ENCODE results near the gene IPO11. TPM values are rescaled to one million over a fixed set of nuclear protein-coding genes. Genes with fewer than 3 reads are reported as not detected.
A peak's percentile ranks its signal among the peaks of the same experiment; 100 is the strongest.

Gene IPO11
- 18.5 TPM for total RNA-seq
- polyA plus RNA-seq, result 12.2 TPM
- long read RNA-seq, donor 1, partial matches to known transcripts, result 0 of 1 reads
- long read RNA-seq, donor 1, other reads (novel, unspliced or antisense), result 0 of 1 reads
- long read RNA-seq, donor 2, result 0 reads
- long read RNA-seq, donor 3, full-length matches to known transcripts, result 5 of 5 reads
- long read RNA-seq, donor 3, partial matches to known transcripts, result 0 of 5 reads
- long read RNA-seq, donor 3, other reads (novel, unspliced or antisense), result 0 of 5 reads
- long read RNA-seq, donor 4, partial matches to known transcripts, result 0 of 1 reads
- long read RNA-seq, donor 4, other reads (novel, unspliced or antisense), result 0 of 1 reads
- long read RNA-seq, donor 5, full-length matches to known transcripts, result 6 of 6 reads
- long read RNA-seq, donor 5, partial matches to known transcripts, result 0 of 6 reads
- long read RNA-seq, donor 5, other reads (novel, unspliced or antisense), result 0 of 6 reads
- long read RNA-seq, donor 6, full-length matches to known transcripts, result 2 of 2 reads
- long read RNA-seq, donor 6, partial matches to known transcripts, result 0 of 2 reads
- long read RNA-seq, donor 6, other reads (novel, unspliced or antisense), result 0 of 2 reads
- long read RNA-seq, donor 7, full-length matches to known transcripts, result 5 of 15 reads
- long read RNA-seq, donor 7, partial matches to known transcripts, result 10 of 15 reads
- long read RNA-seq, donor 7, other reads (novel, unspliced or antisense), result 0 of 15 reads
- long read RNA-seq, donor 8, result 0 reads
- long read RNA-seq, donor 9, partial matches to known transcripts, result 0 of 1 reads
- long read RNA-seq, donor 9, other reads (novel, unspliced or antisense), result 0 of 1 reads
- long read RNA-seq, donor 10, partial matches to known transcripts, result 0 of 3 reads
- long read RNA-seq, donor 10, other reads (novel, unspliced or antisense), result 0 of 3 reads

GRCh38 chr5:62412549-62413329, at the start of gene IPO11:
Gene IPO11 (plus strand): TSS chr5:62412763. CDS start chr5:62437280, 24,517 bp downstream.
- Histone ChIP-seq H3K4me3 (ENCODE audit: low read length in 2 of 2) (peak within 1 kb of the TSS; percentile 90 to 97), H3K27ac (ENCODE audit: low read depth in 1 of 2, low read length in 1 of 2) (peak within 1 kb of the TSS; percentile 60 to 81), H3K9me3 (ENCODE audit: control insufficient read depth in 2 of 2, insufficient read depth in 1 of 2, low read length in 1 of 2) (no peaks in the 10 kb centered on the region), H3K27me3 (ENCODE audit: control insufficient read depth in 2 of 2, insufficient read depth in 1 of 2, low read length in 1 of 2) (no peaks in the 10 kb centered on the region), H3K4me1 (ENCODE audit: control insufficient read depth in 2 of 2, insufficient read depth in 2 of 2, low read length in 2 of 2) (peaks cover 9 to 11% of the 10 kb centered on the region in 2 donors), H3K36me3 (ENCODE audit: control insufficient read depth in 2 of 2, insufficient read depth in 2 of 2, low read length in 1 of 2) (no peaks in the 10 kb centered on the region)
- WGBS, result under 1% methylated on average over 66 of the region's 66 CpGs
- peak; percentile 97 to 99 (median 99) for DNase-seq (ENCODE audit: low read depth in 6 of 9, low spot score in 9 of 9)

- H3K27ac ChIP-seq (ENCODE audit: low read depth in 1 of 2, low read length in 1 of 2), result no peak overlapping the region
- H3K36me3 ChIP-seq (ENCODE audit: control insufficient read depth in 2 of 2, insufficient read depth in 2 of 2, low read length in 1 of 2), result peaks cover 13 to 47% of the 10 kb centered on the region in 2 donors
- DNase-seq (ENCODE audit: low read depth in 6 of 9, low spot score in 9 of 9), result no peak
- 96% methylated on average over 2 of the region's 2 CpGs for WGBS
- H3K9me3 ChIP-seq (ENCODE audit: control insufficient read depth in 2 of 2, insufficient read depth in 1 of 2, low read length in 1 of 2), result no peaks in the 10 kb centered on the region
- no peaks in the 10 kb centered on the region for H3K27me3 ChIP-seq (ENCODE audit: control insufficient read depth in 2 of 2, insufficient read depth in 1 of 2, low read length in 1 of 2)
- no peaks in the 10 kb centered on the region for H3K4me1 ChIP-seq (ENCODE audit: control insufficient read depth in 2 of 2, insufficient read depth in 2 of 2, low read length in 2 of 2)
- no peak overlapping the region for H3K4me3 ChIP-seq (ENCODE audit: low read length in 2 of 2)
These were observed 43.5 kb upstream of the IPO11 start for GRCh38 chr5:62369039-62369438.

- H3K27ac ChIP-seq (ENCODE audit: low read depth in 1 of 2, low read length in 1 of 2), result no peak overlapping the region
- H3K27me3 ChIP-seq (ENCODE audit: control insufficient read depth in 2 of 2, insufficient read depth in 1 of 2, low read length in 1 of 2), result no peaks in the 10 kb centered on the region
- H3K9me3 ChIP-seq (ENCODE audit: control insufficient read depth in 2 of 2, insufficient read depth in 1 of 2, low read length in 1 of 2), result no peaks in the 10 kb centered on the region
- no peak for DNase-seq (ENCODE audit: low read depth in 6 of 9, low spot score in 9 of 9)
- H3K36me3 ChIP-seq (ENCODE audit: control insufficient read depth in 2 of 2, insufficient read depth in 2 of 2, low read length in 1 of 2), result peaks cover 12 to 42% of the 10 kb centered on the region in 2 donors
- no peaks in the 10 kb centered on the region for H3K4me1 ChIP-seq (ENCODE audit: control insufficient read depth in 2 of 2, insufficient read depth in 2 of 2, low read length in 2 of 2)
- no peak overlapping the region for H3K4me3 ChIP-seq (ENCODE audit: low read length in 2 of 2)
These were observed 41.2 kb upstream of the IPO11 start for GRCh38 chr5:62371409-62371808.

- Histone ChIP-seq H3K9me3 (ENCODE audit: control insufficient read depth in 2 of 2, insufficient read depth in 1 of 2, low read length in 1 of 2) (no peaks in the 10 kb centered on the region), H3K27ac (ENCODE audit: low read depth in 1 of 2, low read length in 1 of 2) (no peak overlapping the region), H3K27me3 (ENCODE audit: control insufficient read depth in 2 of 2, insufficient read depth in 1 of 2, low read length in 1 of 2) (no peaks in the 10 kb centered on the region), H3K4me3 (ENCODE audit: low read length in 2 of 2) (no peak overlapping the region), H3K4me1 (ENCODE audit: control insufficient read depth in 2 of 2, insufficient read depth in 2 of 2, low read length in 2 of 2) (no peaks in the 10 kb centered on the region), H3K36me3 (ENCODE audit: control insufficient read depth in 2 of 2, insufficient read depth in 2 of 2, low read length in 1 of 2) (peaks cover 15 to 48% of the 10 kb centered on the region in 2 donors)
- no peak for DNase-seq (ENCODE audit: low read depth in 6 of 9, low spot score in 9 of 9)
- WGBS, result over 99% methylated on average over 3 of the region's 3 CpGs
These were observed 40.0 kb upstream of the IPO11 start for GRCh38 chr5:62372600-62372999.

GRCh38 chr5:62373382-62373781, 39.2 kb upstream of the IPO11 start:
- no peaks in the 10 kb centered on the region for H3K9me3 ChIP-seq (ENCODE audit: control insufficient read depth in 2 of 2, insufficient read depth in 1 of 2, low read length in 1 of 2)
- H3K36me3 ChIP-seq (ENCODE audit: control insufficient read depth in 2 of 2, insufficient read depth in 2 of 2, low read length in 1 of 2), result peaks cover 19 to 55% of the 10 kb centered on the region in 2 donors
- no peak for DNase-seq (ENCODE audit: low read depth in 6 of 9, low spot score in 9 of 9)
- H3K27ac ChIP-seq (ENCODE audit: low read depth in 1 of 2, low read length in 1 of 2), result no peak overlapping the region
- no peaks in the 10 kb centered on the region for H3K27me3 ChIP-seq (ENCODE audit: control insufficient read depth in 2 of 2, insufficient read depth in 1 of 2, low read length in 1 of 2)
- no peaks in the 10 kb centered on the region for H3K4me1 ChIP-seq (ENCODE audit: control insufficient read depth in 2 of 2, insufficient read depth in 2 of 2, low read length in 2 of 2)
- no peak overlapping the region for H3K4me3 ChIP-seq (ENCODE audit: low read length in 2 of 2)
- over 99% methylated on average over 3 of the region's 3 CpGs for WGBS

- H3K36me3 ChIP-seq (ENCODE audit: control insufficient read depth in 2 of 2, insufficient read depth in 2 of 2, low read length in 1 of 2), result peaks cover 23 to 57% of the 10 kb centered on the region in 2 donors
These were observed 38.5 kb upstream of the IPO11 start for GRCh38 chr5:62374090-62374489.

GRCh38 chr5:62375627-62376026, 36.9 kb upstream of the IPO11 start:
- peaks cover 31 to 64% of the 10 kb centered on the region in 2 donors for H3K36me3 ChIP-seq (ENCODE audit: control insufficient read depth in 2 of 2, insufficient read depth in 2 of 2, low read length in 1 of 2)
- no peak overlapping the region for H3K4me3 ChIP-seq (ENCODE audit: low read length in 2 of 2)
- no peaks in the 10 kb centered on the region for H3K4me1 ChIP-seq (ENCODE audit: control insufficient read depth in 2 of 2, insufficient read depth in 2 of 2, low read length in 2 of 2)
- no peak for DNase-seq (ENCODE audit: low read depth in 6 of 9, low spot score in 9 of 9)
- no peaks in the 10 kb centered on the region for H3K9me3 ChIP-seq (ENCODE audit: control insufficient read depth in 2 of 2, insufficient read depth in 1 of 2, low read length in 1 of 2)
- H3K27me3 ChIP-seq (ENCODE audit: control insufficient read depth in 2 of 2, insufficient read depth in 1 of 2, low read length in 1 of 2), result no peaks in the 10 kb centered on the region
- H3K27ac ChIP-seq (ENCODE audit: low read depth in 1 of 2, low read length in 1 of 2), result no peak overlapping the region

More at GRCh38 chr5:62374090-62374489, 38.5 kb upstream of the IPO11 start:
- 98% methylated on average over 1 of the region's 1 CpG for WGBS
- Histone ChIP-seq H3K4me1 (ENCODE audit: control insufficient read depth in 2 of 2, insufficient read depth in 2 of 2, low read length in 2 of 2) (no peaks in the 10 kb centered on the region), H3K9me3 (ENCODE audit: control insufficient read depth in 2 of 2, insufficient read depth in 1 of 2, low read length in 1 of 2) (no peaks in the 10 kb centered on the region), H3K27ac (ENCODE audit: low read depth in 1 of 2, low read length in 1 of 2) (no peak overlapping the region), H3K4me3 (ENCODE audit: low read length in 2 of 2) (no peak overlapping the region), H3K27me3 (ENCODE audit: control insufficient read depth in 2 of 2, insufficient read depth in 1 of 2, low read length in 1 of 2) (no peaks in the 10 kb centered on the region)
- DNase-seq (ENCODE audit: low read depth in 6 of 9, low spot score in 9 of 9), result no peak

GRCh38 chr5:62376064-62376463, 36.5 kb upstream of the IPO11 start:
- WGBS, result 99% methylated on average over 3 of the region's 3 CpGs
- H3K27ac ChIP-seq (ENCODE audit: low read depth in 1 of 2, low read length in 1 of 2), result no peak overlapping the region
- DNase-seq (ENCODE audit: low read depth in 6 of 9, low spot score in 9 of 9), result no peak
- no peaks in the 10 kb centered on the region for H3K27me3 ChIP-seq (ENCODE audit: control insufficient read depth in 2 of 2, insufficient read depth in 1 of 2, low read length in 1 of 2)
- H3K9me3 ChIP-seq (ENCODE audit: control insufficient read depth in 2 of 2, insufficient read depth in 1 of 2, low read length in 1 of 2), result no peaks in the 10 kb centered on the region
- H3K4me3 ChIP-seq (ENCODE audit: low read length in 2 of 2), result no peak overlapping the region
- H3K4me1 ChIP-seq (ENCODE audit: control insufficient read depth in 2 of 2, insufficient read depth in 2 of 2, low read length in 2 of 2), result no peaks in the 10 kb centered on the region
- H3K36me3 ChIP-seq (ENCODE audit: control insufficient read depth in 2 of 2, insufficient read depth in 2 of 2, low read length in 1 of 2), result peaks cover 32 to 67% of the 10 kb centered on the region in 2 donors
